Neural progenitor cell (in vitro differentiated cells): ENCODE measurements around the gene GABBR2. TPM values are rescaled to one million over a fixed set of nuclear protein-coding genes. Genes with fewer than 3 reads are reported as not detected.

Source experiments
- DNase-seq: peaks from one replicate; pipeline ENCODE4 v3.0.0-alpha.2; 2016; ENCODE audit warnings: low spot score
- H2AFZ ChIP-seq: fragments of 200-600 bp; sonication (generic); replicated peaks from 2 replicates; pipeline ENCODE4 v1.6.1; 2016; ENCODE audit warnings: antibody characterized with exemption
- H3F3A ChIP-seq: fragments of 200-600 bp; sonication (generic); 2 replicates; pipeline ENCODE4 v1.6.1; 2016; ENCODE audit warnings: antibody characterized with exemption, low read depth
- H3K27ac ChIP-seq: fragments of 200-600 bp; sonication (generic); 2 replicates; pipeline ENCODE4 v1.5.1; 2016; ENCODE audit warnings: mild to moderate bottlenecking
- H3K27me3 ChIP-seq: fragments of 200-600 bp; sonication (generic); 2 replicates; pipeline ENCODE4 v1.6.1; 2016; ENCODE audit warnings: mild to moderate bottlenecking, moderate library complexity
- H3K36me3 ChIP-seq: fragments of 200-600 bp; sonication (generic); 2 replicates; pipeline ENCODE4 v1.5.1; 2016
- H3K4me1 ChIP-seq: fragments of 200-600 bp; sonication (generic); 2 replicates; pipeline ENCODE4 v1.6.1; 2016; ENCODE audit warnings: mixed run types
- H3K4me2 ChIP-seq: fragments of 200-600 bp; sonication (generic); 2 replicates; pipeline ENCODE4 v1.6.1; 2016
- H3K4me3 ChIP-seq: fragments of 200-600 bp; sonication (generic); 2 replicates; pipeline ENCODE4 v1.5.1; 2016
- H3K79me2 ChIP-seq: fragments of 200-600 bp; sonication (generic); 2 replicates; pipeline ENCODE4 v1.6.1; 2016; ENCODE audit warnings: low read depth
- H3K9ac ChIP-seq: fragments of 200-600 bp; sonication (generic); 2 replicates; pipeline ENCODE4 v1.6.1; 2016
- H3K9me3 ChIP-seq: fragments of 200-600 bp; sonication (generic); 2 replicates; pipeline ENCODE4 v1.5.1; 2016; ENCODE audit warnings: low read depth
- H4K20me1 ChIP-seq: fragments of 200-600 bp; sonication (generic); 2 replicates; pipeline ENCODE4 v1.6.1; 2016; ENCODE audit warnings: low read depth
- H3K27ac Mint-ChIP-seq: 3 replicates; pipeline ENCODE4 v1.8.0; 2021; ENCODE audit warnings: mixed read lengths
- H3K27me3 Mint-ChIP-seq: 2 replicates; pipeline ENCODE4 v1.8.0; 2022; ENCODE audit warnings: low read depth, mild to moderate bottlenecking, inconsistent platforms, moderate library complexity, mixed read lengths; ENCODE audit not compliant: insufficient read depth
- H3K36me3 Mint-ChIP-seq: 3 replicates; pipeline ENCODE4 v1.8.0; 2021; ENCODE audit warnings: mixed read lengths
- H3K4me1 Mint-ChIP-seq: 3 replicates; pipeline ENCODE4 v1.8.0; 2021; ENCODE audit warnings: mixed read lengths
- H3K4me3 Mint-ChIP-seq: 3 replicates; pipeline ENCODE4 v1.8.0; 2021; ENCODE audit warnings: mild to moderate bottlenecking, moderate library complexity, mixed read lengths
- H3K9me3 Mint-ChIP-seq: 3 replicates; pipeline ENCODE4 v1.8.0; 2020; ENCODE audit warnings: mixed read lengths
- CTCF ChIP-seq: fragments of 200-600 bp; sonication (generic); IDR thresholded peaks from 2 replicates; pipeline ENCODE4 v1.5.1; 2017; ENCODE audit warnings: antibody characterized with exemption, mild to moderate bottlenecking
- EZH2 ChIP-seq: fragments of 200-600 bp; sonication (generic); IDR thresholded peaks from 2 replicates; pipeline ENCODE4 v1.6.1; 2017; ENCODE audit warnings: antibody characterized with exemption, mild to moderate bottlenecking, moderate library complexity
- EZH2phosphoT487 ChIP-seq: fragments of 200-600 bp; sonication (generic); IDR thresholded peaks from 2 replicates; pipeline ENCODE4 v1.6.1; 2017; ENCODE audit warnings: antibody characterized with exemption
- total RNA-seq: library from RNA; depleted of rRNA; stranded (reverse); fragments of >200 nt; gene quantifications from 2 replicates; pipeline ENCODE4 v1.2.3, GENCODE V29; 2015; ENCODE audit warnings: low replicate concordance

The GABBR2 gene
- total RNA-seq, 1 donor from 2014 or later, result not detected

DNA sequence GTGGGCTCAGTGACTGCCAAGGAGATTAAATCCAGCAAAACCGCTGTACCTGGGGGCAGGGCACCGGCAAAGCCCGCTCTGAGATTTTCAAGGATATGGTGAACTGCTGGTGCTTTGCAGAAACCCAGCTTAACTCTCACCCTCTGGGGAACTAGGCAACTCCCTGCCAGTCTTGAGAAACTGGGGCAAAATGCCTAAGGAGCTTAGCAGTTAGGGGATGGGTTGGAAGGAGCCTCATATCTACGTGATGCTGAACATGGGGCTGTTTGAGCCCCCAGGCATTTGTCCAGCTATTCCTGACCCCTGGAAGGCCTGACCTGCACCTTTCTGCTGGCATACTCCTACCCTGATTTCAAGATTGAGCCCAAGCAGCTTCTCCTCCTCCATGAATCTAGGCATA, 344.6 kb downstream of the GABBR2 start:
- peaks cover 2% of the 10 kb centered on the region for H3K36me3 Mint-ChIP-seq
- Histone ChIP-seq H3F3A (no peaks in the 10 kb centered on the region), H3K9me3 (peaks cover 13% of the 10 kb centered on the region), H4K20me1 (no peaks in the 10 kb centered on the region), H3K4me2 (no peak overlapping the region), H3K4me1 (no peaks in the 10 kb centered on the region), H3K9ac (no peak overlapping the region), H3K36me3 (no peaks in the 10 kb centered on the region), H3K79me2 (no peaks in the 10 kb centered on the region), H3K27ac (no peak overlapping the region), H3K27me3 (no peaks in the 10 kb centered on the region), H3K4me3 (no peak overlapping the region), H2AFZ (no peak overlapping the region)
- no peak overlapping the region for H3K4me3 Mint-ChIP-seq
- no peak for DNase-seq
- H3K27ac Mint-ChIP-seq, result no peak overlapping the region
- H3K4me1 Mint-ChIP-seq, result peaks cover 7% of the 10 kb centered on the region
- peaks cover 17% of the 10 kb centered on the region for H3K9me3 Mint-ChIP-seq
- peaks cover 11% of the 10 kb centered on the region for H3K27me3 Mint-ChIP-seq
- TF ChIP-seq CTCF (no peak), EZH2phosphoT487 (no peak), EZH2 (no peak)

DNA sequence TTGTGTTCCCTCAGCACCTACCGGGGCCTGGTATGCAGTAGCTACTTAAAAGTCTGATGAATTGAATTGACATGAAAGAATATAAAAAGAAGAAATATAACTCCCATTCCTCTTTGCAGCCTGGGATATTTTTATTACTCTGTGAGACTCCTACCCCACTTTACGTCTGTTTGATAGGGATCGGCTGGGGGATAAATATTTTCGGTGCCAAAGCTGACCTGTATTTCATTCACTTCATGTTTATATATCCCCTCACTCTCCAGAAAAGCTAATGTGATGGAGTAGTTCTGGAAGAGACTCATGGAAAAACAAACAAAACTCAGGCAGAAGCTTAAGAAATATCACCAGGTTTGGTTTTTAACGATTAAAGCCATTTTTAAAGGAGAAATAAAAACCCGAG, 345.1 kb downstream of the GABBR2 start:
- Histone ChIP-seq H3K4me1 (no peaks in the 10 kb centered on the region), H4K20me1 (no peaks in the 10 kb centered on the region), H3F3A (no peaks in the 10 kb centered on the region), H3K79me2 (no peaks in the 10 kb centered on the region), H3K27ac (no peak overlapping the region), H3K9me3 (peaks cover 13% of the 10 kb centered on the region), H3K9ac (no peak overlapping the region), H3K27me3 (no peaks in the 10 kb centered on the region), H3K4me2 (no peak overlapping the region), H3K36me3 (no peaks in the 10 kb centered on the region), H3K4me3 (no peak overlapping the region), H2AFZ (no peak overlapping the region)
- peaks cover 2% of the 10 kb centered on the region for H3K36me3 Mint-ChIP-seq
- no peak overlapping the region for H3K27ac Mint-ChIP-seq
- no peak overlapping the region for H3K4me3 Mint-ChIP-seq
- peaks cover 9% of the 10 kb centered on the region for H3K27me3 Mint-ChIP-seq
- no peak for DNase-seq
- peaks cover 7% of the 10 kb centered on the region for H3K4me1 Mint-ChIP-seq
- H3K9me3 Mint-ChIP-seq, result peaks cover 17% of the 10 kb centered on the region
- TF ChIP-seq EZH2 (no peak), EZH2phosphoT487 (no peak), CTCF (no peak)

- peaks cover 2% of the 10 kb centered on the region for H3K36me3 Mint-ChIP-seq
- no peak for DNase-seq
- H3K4me3 ChIP-seq, result no peak overlapping the region
- H3K27ac Mint-ChIP-seq, result no peak overlapping the region
- H3K4me2 ChIP-seq, result no peak overlapping the region
- no peak overlapping the region for H3K4me3 Mint-ChIP-seq
- no peak overlapping the region for H3K9ac ChIP-seq
- peaks cover 7% of the 10 kb centered on the region for H3K4me1 Mint-ChIP-seq
- H3K79me2 ChIP-seq, result no peaks in the 10 kb centered on the region
- H3F3A ChIP-seq, result no peaks in the 10 kb centered on the region
- H3K27me3 Mint-ChIP-seq, result peaks cover 9% of the 10 kb centered on the region
- H3K27me3 ChIP-seq, result no peaks in the 10 kb centered on the region
- no peaks in the 10 kb centered on the region for H3K36me3 ChIP-seq
- peaks cover 17% of the 10 kb centered on the region for H3K9me3 Mint-ChIP-seq
- H4K20me1 ChIP-seq, result no peaks in the 10 kb centered on the region
- H2AFZ ChIP-seq, result no peak overlapping the region
- H3K4me1 ChIP-seq, result no peaks in the 10 kb centered on the region
- H3K27ac ChIP-seq, result no peak overlapping the region
- peaks cover 13% of the 10 kb centered on the region for H3K9me3 ChIP-seq
- TF ChIP-seq EZH2phosphoT487 (no peak), EZH2 (no peak), CTCF (no peak)
These were observed 346.0 kb downstream of the GABBR2 start for GRCh38 chr9:98362624-98363252.
